HEK293 (cell line): ENCODE results near the gene WDSUB1.

Source experiments
- CTCF ChIA-PET: fragments of 350-600 bp; formaldehyde crosslinking; extraction: SDS; loops from one replicate; lab custom pipeline; 2021; ENCODE audit warnings: antibody characterized with exemption; lab: Yijun Ruan, JAX
- POLR2A ChIA-PET: fragments of 300-600 bp; formaldehyde crosslinking; extraction: SDS; loops from one replicate; lab custom pipeline; 2020; ENCODE audit warnings: antibody characterized with exemption, inconsistent platforms; lab: Yijun Ruan, JAX
- H3K27ac ChIP-seq: fragments of 200-500 bp; sonication (Bioruptor generic); 2 replicates; pipeline ENCODE4 v1.5.1; 2014; ENCODE audit warnings: low read depth, low read length, control low read depth, inconsistent platforms; ENCODE audit errors: extremely low read depth
- H3K36me3 ChIP-seq, 2 experiments: fragments of 200-500 bp in 1 of 2; sonication (Bioruptor generic) in 1 of 2; 1 replicate in 1 of 2; 2 replicates in 1 of 2; pipeline ENCODE4 v1.5.1; 2014 to 2017; ENCODE audit warnings: inconsistent platforms in 2 of 2, low read length in 2 of 2; ENCODE audit not compliant: control insufficient read depth in 2 of 2, insufficient read depth in 1 of 2
- H3K4me1 ChIP-seq: fragments of 200-500 bp; sonication (Bioruptor generic); 2 replicates; pipeline ENCODE4 v1.5.1; 2014; ENCODE audit warnings: mild to moderate bottlenecking, low read length, inconsistent platforms; ENCODE audit not compliant: control insufficient read depth, insufficient read depth
- H3K4me3 ChIP-seq: 2 replicates; pipeline ENCODE4 v1.5.1; 2011; ENCODE audit warnings: low read depth, mild to moderate bottlenecking, control low read depth, low read length, moderate library complexity
- H3K9me3 ChIP-seq: fragments of 200-500 bp; sonication (Bioruptor generic); 2 replicates; pipeline ENCODE4 v1.5.1; 2014; ENCODE audit warnings: low read depth, low read length, inconsistent platforms; ENCODE audit not compliant: control insufficient read depth, insufficient read depth
- BCL11A ChIP-seq: fragments of 450-650 bp; formaldehyde crosslinking; IDR thresholded peaks from 2 replicates; pipeline ENCODE4 v1.5.1; 2016; ENCODE audit warnings: low read depth, missing biosample characterization, missing genetic modification characterization
- CTCF ChIP-seq: fragments of 450-650 bp; formaldehyde crosslinking; IDR thresholded peaks from 2 replicates; pipeline ENCODE4 v1.5.1; 2016; ENCODE audit warnings: missing biosample characterization, missing genetic modification characterization
- KLF16 ChIP-seq: fragments of 450-650 bp; formaldehyde crosslinking; IDR thresholded peaks from 2 replicates; pipeline ENCODE4 v1.5.1; 2017; ENCODE audit warnings: missing biosample characterization, missing genetic modification characterization
- KLF17 ChIP-seq: fragments of 450-650 bp; formaldehyde crosslinking; IDR thresholded peaks from 2 replicates; pipeline ENCODE4 v1.5.1; 2016; ENCODE audit warnings: missing biosample characterization, missing genetic modification characterization
- KLF9 ChIP-seq: fragments of 450-650 bp; formaldehyde crosslinking; IDR thresholded peaks from 2 replicates; pipeline ENCODE4 v1.5.1; 2016; ENCODE audit warnings: missing biosample characterization, missing genetic modification characterization, low read depth
- ZBTB48 ChIP-seq: fragments of 450-650 bp; formaldehyde crosslinking; IDR thresholded peaks from 2 replicates; pipeline ENCODE4 v1.5.1; 2016; ENCODE audit warnings: missing biosample characterization, missing genetic modification characterization
- ZNF138 ChIP-seq: fragments of 450-650 bp; formaldehyde crosslinking; IDR thresholded peaks from 2 replicates; pipeline ENCODE4 v1.5.1; 2016; ENCODE audit warnings: missing biosample characterization, missing genetic modification characterization, borderline replicate concordance
- ZNF169 ChIP-seq: fragments of 450-650 bp; formaldehyde crosslinking; IDR thresholded peaks from 2 replicates; pipeline ENCODE4 v1.5.1; 2016; ENCODE audit warnings: missing biosample characterization, missing genetic modification characterization
- ZNF174 ChIP-seq: fragments of 450-650 bp; formaldehyde crosslinking; IDR thresholded peaks from 2 replicates; pipeline ENCODE4 v1.5.0; 2017; ENCODE audit warnings: missing biosample characterization, mild to moderate bottlenecking, missing genetic modification characterization
- ZNF335 ChIP-seq: fragments of 450-650 bp; formaldehyde crosslinking; conservative IDR thresholded peaks from 2 replicates; pipeline ENCODE4 v1.5.1; 2016; ENCODE audit warnings: missing biosample characterization, missing genetic modification characterization
- ZNF350 ChIP-seq: fragments of 450-650 bp; formaldehyde crosslinking; IDR thresholded peaks from 2 replicates; pipeline ENCODE4 v1.5.0; 2017; ENCODE audit warnings: missing biosample characterization, mild to moderate bottlenecking, missing genetic modification characterization
- ZNF560 ChIP-seq: fragments of 450-650 bp; formaldehyde crosslinking; IDR thresholded peaks from 2 replicates; pipeline ENCODE4 v1.5.1; 2017; ENCODE audit warnings: missing biosample characterization, missing genetic modification characterization, borderline replicate concordance
- ZNF571 ChIP-seq: fragments of 450-650 bp; formaldehyde crosslinking; IDR thresholded peaks from 2 replicates; pipeline ENCODE4 v1.5.0; 2017; ENCODE audit warnings: missing biosample characterization, missing genetic modification characterization
- ZNF596 ChIP-seq: fragments of 450-650 bp; IDR thresholded peaks from 2 replicates; pipeline ENCODE4 v1.5.0; 2018; ENCODE audit warnings: missing biosample characterization, mild to moderate bottlenecking, missing genetic modification characterization, moderate library complexity
- ZNF707 ChIP-seq: fragments of 450-650 bp; formaldehyde crosslinking; IDR thresholded peaks from 2 replicates; pipeline ENCODE4 v1.5.1; 2016; ENCODE audit warnings: missing biosample characterization, missing genetic modification characterization
- TF ChIP-seq, protein P1 (sequence below): fragments of 450-650 bp; formaldehyde crosslinking; IDR thresholded peaks from 2 replicates; pipeline ENCODE4 v1.5.1; 2016; ENCODE audit warnings: missing biosample characterization, missing genetic modification characterization

WDSUB1 gene

DNA sequence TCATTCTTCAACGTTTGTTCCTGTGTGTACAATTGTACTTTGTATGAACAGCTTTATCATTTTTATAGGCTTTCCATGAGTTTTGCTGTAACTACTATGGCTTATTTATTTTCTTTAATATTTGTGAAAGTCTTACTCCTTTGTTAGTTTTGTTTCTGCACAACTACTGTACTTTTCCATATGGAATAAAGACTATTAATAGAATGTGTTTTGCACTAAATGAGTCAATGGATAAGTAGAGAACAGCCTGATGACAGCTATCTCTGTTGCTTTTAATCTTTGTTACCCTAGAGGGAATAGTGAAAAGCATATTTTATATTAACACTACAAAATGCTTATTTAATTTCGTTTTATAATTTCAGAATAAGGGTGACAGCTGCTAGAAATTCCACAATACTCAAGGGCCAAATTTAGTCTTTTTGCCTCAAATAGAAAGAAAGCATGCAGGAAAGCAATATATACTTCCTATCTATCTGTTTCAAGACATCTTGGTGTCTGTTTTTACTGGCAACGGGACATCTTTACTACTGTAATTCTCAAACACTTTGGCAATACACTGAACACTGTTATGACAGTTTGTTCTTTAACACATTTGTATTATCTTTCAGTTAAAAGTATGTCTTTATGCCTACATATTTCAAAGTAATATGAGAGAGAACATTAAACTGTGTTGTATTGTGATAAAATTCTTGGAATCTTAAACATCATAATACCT is 53.9 kb downstream of the WDSUB1 start (continued):
- TF ChIP-seq, protein P1, sequence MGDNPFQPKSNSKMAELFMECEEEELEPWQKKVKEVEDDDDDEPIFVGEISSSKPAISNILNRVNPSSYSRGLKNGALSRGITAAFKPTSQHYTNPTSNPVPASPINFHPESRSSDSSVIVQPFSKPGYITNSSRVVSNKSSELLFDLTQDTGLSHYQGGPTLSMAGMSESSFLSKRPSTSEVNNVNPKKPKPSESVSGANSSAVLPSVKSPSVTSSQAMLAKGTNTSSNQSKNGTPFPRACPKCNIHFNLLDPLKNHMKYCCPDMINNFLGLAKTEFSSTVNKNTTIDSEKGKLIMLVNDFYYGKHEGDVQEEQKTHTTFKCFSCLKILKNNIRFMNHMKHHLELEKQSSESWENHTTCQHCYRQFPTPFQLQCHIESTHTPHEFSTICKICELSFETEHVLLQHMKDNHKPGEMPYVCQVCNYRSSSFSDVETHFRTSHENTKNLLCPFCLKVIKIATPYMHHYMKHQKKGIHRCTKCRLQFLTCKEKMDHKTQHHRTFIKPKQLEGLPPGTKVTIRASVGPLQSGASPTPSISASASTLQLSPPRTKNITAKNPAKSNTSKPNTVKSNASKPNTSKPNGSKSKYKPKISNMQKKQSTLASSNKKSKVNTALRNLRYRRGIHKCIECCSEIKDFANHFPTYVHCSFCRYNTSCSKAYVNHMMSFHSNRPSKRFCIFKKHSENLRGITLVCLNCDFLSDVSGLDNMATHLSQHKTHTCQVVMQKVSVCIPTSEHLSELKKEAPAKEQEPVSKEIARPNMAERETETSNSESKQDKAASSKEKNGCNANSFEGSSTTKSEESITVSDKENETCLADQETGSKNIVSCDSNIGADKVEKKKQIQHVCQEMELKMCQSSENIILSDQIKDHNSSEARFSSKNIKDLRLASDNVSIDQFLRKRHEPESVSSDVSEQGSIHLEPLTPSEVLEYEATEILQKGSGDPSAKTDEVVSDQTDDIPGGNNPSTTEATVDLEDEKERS: no peak
- no peak for TF ChIP-seq ZNF560 (tag by site-specific recombination)
- no peak for TF ChIP-seq KLF16
- TF ChIP-seq ZBTB48: no peak
- TF ChIP-seq ZNF335 (tag by site-specific recombination): no peak
- TF ChIP-seq ZNF169 (tag by site-specific recombination): no peak
- TF ChIP-seq ZNF571: no peak
- TF ChIP-seq KLF17 (tag by site-specific recombination): no peak
- no peak for TF ChIP-seq ZNF174 (tag by site-specific recombination)
- TF ChIP-seq KLF9: no peak
- TF ChIP-seq BCL11A (tag by site-specific recombination): no peak
- TF ChIP-seq ZNF350 (tag by site-specific recombination): no peak
- no peak for TF ChIP-seq ZNF138 (tag by site-specific recombination)

DNA sequence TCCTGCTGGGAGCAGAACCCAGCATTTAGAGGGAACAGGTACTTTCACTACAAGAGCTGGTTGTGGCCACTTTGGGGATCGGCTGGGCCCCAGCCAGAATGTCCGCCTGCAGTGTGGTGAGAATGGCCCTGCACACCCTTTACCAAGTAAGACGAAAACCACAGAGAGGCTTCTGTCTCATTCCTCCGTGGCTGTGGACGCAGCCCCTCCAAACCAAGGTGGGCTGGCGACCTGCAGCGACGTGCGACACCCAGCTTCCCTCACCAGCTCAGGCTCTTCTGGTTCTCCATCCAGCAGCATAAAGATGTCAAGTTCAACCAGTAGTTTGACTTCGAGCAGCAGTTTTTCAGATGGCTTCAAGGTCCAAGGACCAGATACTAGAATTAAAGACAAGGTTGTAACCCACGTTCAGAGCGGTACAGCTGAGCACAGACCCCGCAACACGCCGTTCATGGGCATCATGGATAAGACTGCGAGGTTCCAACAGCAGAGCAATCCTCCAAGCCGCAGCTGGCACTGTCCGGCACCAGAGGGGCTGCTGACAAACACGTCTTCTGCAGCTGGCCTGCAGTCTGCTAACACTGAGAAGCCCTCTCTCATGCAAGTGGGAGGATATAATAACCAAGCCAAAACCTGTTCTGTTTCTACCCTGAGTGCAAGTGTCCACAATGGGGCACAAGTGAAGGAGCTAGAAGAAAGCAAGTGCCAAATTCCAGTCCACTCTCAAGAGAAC is 56.2 kb downstream of the WDSUB1 start:
- CTCF ChIA-PET: interaction anchor here (0.5 kb wide), 1 partner anchor 455 kb away, joined by 3 read pairs; no protein-coding TSS in a partner anchor
- Histone ChIP-seq H3K9me3 (no peaks in the 10 kb centered on the region), H3K4me3 (no peak overlapping the region), H3K27ac (no peak overlapping the region), H3K4me1 (no peaks in the 10 kb centered on the region), H3K36me3 (peaks cover 0 to 69% of the 10 kb centered on the region in 2 experiments)
- TF ChIP-seq ZNF596 (tag by site-specific recombination): no peak
- TF ChIP-seq ZNF707 (tag by site-specific recombination): no peak
- no peak for TF ChIP-seq CTCF
- no peak for TF ChIP-seq KLF17 (tag by site-specific recombination)
- POLR2A ChIA-PET: no interaction called here
